GM12872 (cell line): ENCODE results near the gene POLR2F.

Experiments used
- TF ChIP-seq, protein P1 (sequence below): IDR thresholded peaks from 3 replicates; pipeline ENCODE4 v1.5.1; 2011; ENCODE audit warnings: low read depth, mild to moderate bottlenecking, low read length, moderate library complexity; ENCODE audit not compliant: insufficient read depth

POLR2F gene

DNA sequence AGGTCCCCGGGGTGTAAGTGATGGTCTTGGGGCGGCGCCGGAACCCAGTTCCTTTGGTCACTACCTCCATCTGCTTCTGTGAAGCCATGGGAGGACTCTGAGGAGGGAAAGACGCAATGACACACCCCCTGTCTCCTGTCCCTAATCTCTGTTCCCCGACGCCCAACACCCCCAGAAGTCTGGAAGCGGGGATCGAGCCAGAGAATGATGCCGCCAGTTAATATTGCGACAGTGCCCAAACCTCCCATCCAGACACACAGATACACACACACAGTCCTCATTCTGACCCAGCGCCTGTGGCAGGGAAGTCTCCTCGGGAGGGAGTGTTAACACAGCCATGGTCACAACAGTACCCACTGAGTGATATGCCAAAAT lies 450 bp upstream of the POLR2F start:
- TF ChIP-seq, protein P1, sequence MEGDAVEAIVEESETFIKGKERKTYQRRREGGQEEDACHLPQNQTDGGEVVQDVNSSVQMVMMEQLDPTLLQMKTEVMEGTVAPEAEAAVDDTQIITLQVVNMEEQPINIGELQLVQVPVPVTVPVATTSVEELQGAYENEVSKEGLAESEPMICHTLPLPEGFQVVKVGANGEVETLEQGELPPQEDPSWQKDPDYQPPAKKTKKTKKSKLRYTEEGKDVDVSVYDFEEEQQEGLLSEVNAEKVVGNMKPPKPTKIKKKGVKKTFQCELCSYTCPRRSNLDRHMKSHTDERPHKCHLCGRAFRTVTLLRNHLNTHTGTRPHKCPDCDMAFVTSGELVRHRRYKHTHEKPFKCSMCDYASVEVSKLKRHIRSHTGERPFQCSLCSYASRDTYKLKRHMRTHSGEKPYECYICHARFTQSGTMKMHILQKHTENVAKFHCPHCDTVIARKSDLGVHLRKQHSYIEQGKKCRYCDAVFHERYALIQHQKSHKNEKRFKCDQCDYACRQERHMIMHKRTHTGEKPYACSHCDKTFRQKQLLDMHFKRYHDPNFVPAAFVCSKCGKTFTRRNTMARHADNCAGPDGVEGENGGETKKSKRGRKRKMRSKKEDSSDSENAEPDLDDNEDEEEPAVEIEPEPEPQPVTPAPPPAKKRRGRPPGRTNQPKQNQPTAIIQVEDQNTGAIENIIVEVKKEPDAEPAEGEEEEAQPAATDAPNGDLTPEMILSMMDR = no peak

DNA sequence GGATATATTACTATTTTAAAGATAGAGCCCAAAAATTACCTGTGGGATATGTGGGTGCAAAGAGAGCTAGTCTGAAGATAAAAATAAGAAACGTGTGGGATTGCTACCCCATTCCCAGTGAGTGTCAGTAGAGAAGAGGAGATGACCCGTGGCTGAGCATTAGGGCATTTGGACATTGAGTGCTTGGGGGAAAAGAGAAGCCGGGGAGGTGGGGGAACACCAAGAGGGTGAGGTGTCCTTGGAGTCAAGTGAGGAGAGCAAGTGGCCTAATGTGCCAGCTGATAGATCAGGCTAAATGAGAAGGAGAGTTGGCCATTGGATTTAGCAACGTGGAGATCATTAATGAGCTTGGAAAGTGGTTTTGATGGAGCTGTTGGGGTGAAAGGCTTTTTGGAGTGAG lies 1.2 kb downstream of the POLR2F start:
- TF ChIP-seq, protein P1 = no peak

DNA sequence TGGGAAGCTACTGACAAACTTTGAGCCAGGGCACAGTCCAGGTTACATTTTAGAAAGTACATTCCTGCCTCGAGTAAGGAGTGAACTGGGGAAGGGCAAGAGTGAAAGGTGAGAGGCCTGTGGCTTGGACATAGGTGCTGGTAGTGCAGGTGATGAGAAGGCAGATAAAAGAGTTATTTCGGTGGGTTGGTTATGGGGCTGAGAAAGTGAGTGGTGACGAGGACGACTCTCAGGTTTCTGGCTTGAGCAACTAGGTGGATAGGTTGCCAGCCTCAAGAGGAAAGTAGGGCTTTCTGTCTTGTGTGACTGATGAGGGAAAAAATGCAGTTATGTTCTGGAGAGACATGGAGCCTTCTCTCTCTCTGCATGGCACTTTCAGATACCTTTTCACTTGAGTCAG lies 3.7 kb downstream of the POLR2F start:
- TF ChIP-seq, protein P1 = no peak

DNA sequence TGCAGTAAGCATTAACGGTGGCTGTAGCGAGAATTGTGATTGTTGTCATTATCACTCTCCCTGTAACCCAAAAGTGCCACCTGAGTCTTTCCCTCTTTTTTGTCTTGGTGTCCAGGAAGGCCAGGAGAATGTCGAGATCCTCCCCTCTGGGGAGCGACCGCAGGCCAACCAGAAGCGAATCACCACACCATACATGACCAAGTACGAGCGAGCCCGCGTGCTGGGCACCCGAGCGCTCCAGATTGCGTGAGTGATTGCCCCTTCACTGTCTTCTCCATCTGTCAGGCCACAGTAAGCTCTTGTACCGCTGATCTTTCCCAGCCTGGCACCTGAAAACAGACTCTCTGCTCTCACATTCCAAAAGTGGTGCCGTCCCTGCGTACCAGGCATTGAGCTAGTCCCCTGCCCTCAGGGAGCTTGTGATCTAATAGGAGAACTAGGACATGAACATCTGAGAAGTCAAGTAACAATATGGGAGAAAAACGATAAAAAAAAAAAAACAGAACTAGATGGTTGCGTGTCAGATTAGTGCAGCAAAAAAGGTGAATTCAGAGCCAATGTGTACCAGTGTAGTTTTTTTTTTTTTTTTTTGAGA lies 5.8 kb downstream of the POLR2F start:
- TF ChIP-seq, protein P1 = no peak

DNA sequence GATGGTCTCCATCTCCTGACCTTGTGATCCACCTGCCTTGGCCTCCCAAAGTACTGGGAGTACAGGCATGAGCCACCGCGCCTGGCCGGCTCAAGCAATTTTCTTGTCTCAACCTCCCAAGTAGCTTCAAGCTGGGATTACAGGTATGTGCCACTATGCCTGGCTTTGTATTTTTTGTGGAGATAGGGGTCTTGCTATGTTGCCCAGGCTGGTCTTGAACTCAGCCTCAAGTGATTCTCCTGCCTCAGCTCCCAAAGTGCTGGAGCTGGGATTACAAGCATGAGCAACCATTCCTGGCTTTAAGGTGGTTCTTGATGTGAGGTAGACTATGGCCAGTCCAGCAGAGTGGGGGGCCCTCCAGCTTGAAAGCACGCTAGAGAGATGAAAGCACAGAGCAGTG lies 7.6 kb downstream of the POLR2F start:
- TF ChIP-seq, protein P1 = no peak

DNA sequence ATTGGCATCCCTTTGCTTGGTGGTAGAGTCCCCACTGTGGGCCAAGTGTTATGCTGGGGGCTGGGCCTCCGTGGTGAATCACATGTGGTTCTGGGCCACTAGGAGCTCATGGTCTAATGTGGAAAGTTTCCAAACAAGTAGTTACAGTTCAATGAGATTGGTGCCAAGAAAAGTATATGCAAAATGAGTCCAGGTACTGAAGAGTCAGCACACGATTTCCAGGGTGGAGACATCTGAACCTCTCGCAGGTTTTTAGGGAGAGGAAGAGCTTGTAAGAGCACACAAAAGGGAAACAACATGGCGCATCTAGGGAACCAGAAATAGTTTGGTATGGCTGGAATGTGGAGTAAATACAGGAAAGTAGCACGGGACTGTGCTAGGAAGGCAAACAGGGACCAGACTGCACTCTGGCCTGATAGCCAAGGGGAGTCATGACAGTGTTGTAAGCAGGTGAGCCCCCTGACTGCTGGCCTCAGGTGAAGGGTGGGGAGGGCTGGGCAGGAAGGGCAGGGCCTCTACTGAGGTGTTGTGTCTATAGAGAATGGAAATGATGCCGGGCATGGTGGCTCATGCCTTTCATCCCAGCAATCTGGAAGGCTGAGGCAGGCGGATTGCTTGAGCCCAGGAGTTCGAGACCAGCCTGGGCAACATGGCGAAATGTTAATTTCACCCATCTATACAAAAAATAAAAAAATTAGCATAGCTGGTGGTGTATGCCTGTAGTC lies 12.6 kb downstream of the POLR2F start:
- TF ChIP-seq, protein P1 = no peak

DNA sequence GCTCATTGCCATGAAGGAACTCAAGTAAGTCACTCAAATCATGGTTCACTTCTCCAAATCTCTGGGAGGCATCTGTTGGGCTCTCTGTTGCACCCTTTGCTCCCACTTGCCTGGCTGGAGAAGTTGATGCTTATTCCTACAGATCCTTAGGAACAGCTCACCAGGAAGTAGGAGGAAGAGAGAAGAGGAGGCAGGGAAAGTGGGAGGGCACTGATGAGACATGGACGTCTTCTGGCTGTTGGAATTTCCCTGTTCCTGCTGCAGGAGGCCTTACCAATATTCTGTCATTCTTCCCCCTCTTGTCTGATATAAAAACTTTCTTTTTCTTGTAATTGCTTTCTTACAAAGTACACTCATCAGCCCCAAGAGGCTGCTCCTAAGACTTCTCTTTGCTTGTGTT lies 13.6 kb downstream of the POLR2F start:
- TF ChIP-seq, protein P1 = no peak
